RPMI8226 (cell line): ENCODE results near the gene REEP5.
"Not testable (repeated sequence)": the region's sequence is repeated elsewhere in the genome, so short reads cannot be mapped to it uniquely, and the experiment has no call there.

Experiments
- DNase-seq: peaks from one replicate; pipeline ENCODE4 v3.0.0-alpha.2; 2015

The REEP5 gene

GRCh38 chr5:112921833-112922817 is at the start of gene REEP5:
TSS of gene REEP5 (minus strand) at chr5:112922227. CDS start at chr5:112922190, 37 bp downstream.
- DNase-seq = peak; percentile 94

- DNase-seq = no peak
These were observed 49.2 kb upstream of the REEP5 start for GRCh38 chr5:112971276-112971675.

GRCh38 chr5:112968411-112969106 is 46.5 kb upstream of the REEP5 start:
- no peak for DNase-seq

GRCh38 chr5:112967520-112968083 is 45.6 kb upstream of the REEP5 start:
- no peak for DNase-seq

- DNase-seq = no peak
These were observed 43.8 kb upstream of the REEP5 start for GRCh38 chr5:112965733-112966306.

GRCh38 chr5:112963374-112963733 is 41.3 kb upstream of the REEP5 start:
- not testable (repeated sequence) for DNase-seq

GRCh38 chr5:112960863-112961504 is 39.0 kb upstream of the REEP5 start:
- DNase-seq = no peak

GRCh38 chr5:112960315-112960714 is 38.3 kb upstream of the REEP5 start:
- no peak for DNase-seq

- not testable (repeated sequence) for DNase-seq
These were observed 37.8 kb upstream of the REEP5 start for GRCh38 chr5:112959872-112960271.

- peak; percentile 90 for DNase-seq
These were observed 36.4 kb upstream of the REEP5 start for GRCh38 chr5:112958093-112959088.

- no peak for DNase-seq
These were observed 35.2 kb upstream of the REEP5 start for GRCh38 chr5:112957036-112957808.

- DNase-seq = no peak
These were observed 34.6 kb upstream of the REEP5 start for GRCh38 chr5:112956606-112957005.

GRCh38 chr5:112951124-112951702 is 29.2 kb upstream of the REEP5 start:
- no peak for DNase-seq

GRCh38 chr5:112948458-112948857 is 26.4 kb upstream of the REEP5 start:
- DNase-seq = no peak

GRCh38 chr5:112940670-112941069 is 18.6 kb upstream of the REEP5 start:
- DNase-seq = no peak

GRCh38 chr5:112938286-112938685 is 16.3 kb upstream of the REEP5 start:
- no peak for DNase-seq

- DNase-seq = no peak
These were observed 13.6 kb upstream of the REEP5 start for GRCh38 chr5:112935675-112936074.

GRCh38 chr5:112934366-112934663 is 12.3 kb upstream of the REEP5 start:
- DNase-seq = no peak

- no peak for DNase-seq
These were observed 11.8 kb upstream of the REEP5 start for GRCh38 chr5:112933651-112934365.

- DNase-seq = no peak
These were observed 11.1 kb upstream of the REEP5 start for GRCh38 chr5:112933105-112933504.
